A549 (cell line): ENCODE data around the gene ST6GALNAC5. TPM values are rescaled to one million over a fixed set of nuclear protein-coding genes. Genes with fewer than 3 reads are reported as not detected.

Experiments
- ATAC-seq, 2 experiments: fragments of 200-7000 bp in 1 of 2; fragments of >200 bp in 1 of 2; cut with Nextera tagmentation in 1 of 2; cut with Tn5 transposase in 1 of 2; 3 replicates each; pipeline versions ENCODE4 v1.8.0 to v1.9.1; 2018 to 2020; ENCODE audit warnings: mild to moderate bottlenecking in 1 of 2, moderate library complexity in 1 of 2
- CTCF ChIA-PET: fragments of 300-600 bp; sonication (Branson Sonifier 250); formaldehyde crosslinking; extraction: SDS; loops from one replicate; lab custom pipeline; 2021; ENCODE audit warnings: antibody characterized with exemption, inconsistent platforms; lab: Yijun Ruan, JAX
- POLR2A ChIA-PET: fragments of 350-600 bp; formaldehyde crosslinking; extraction: SDS; loops from one replicate; lab custom pipeline; 2021; ENCODE audit warnings: antibody characterized with exemption, inconsistent platforms; lab: Yijun Ruan, JAX
- DNase-seq, 2 experiments: peaks; one replicate each; pipeline versions ENCODE4 v3.0.0 to v3.0.0-alpha.2; 2011 to 2016; ENCODE audit warnings: low read depth in 1 of 2, low spot score in 1 of 2
- FAIRE-seq: peaks from 2 replicates; lab custom pipeline; 2011; peaks lifted over from hg19 to GRCh38; lab: Jason Lieb, UNC
- H3K27ac ChIP-seq, 2 experiments: fragments of >200 bp; sonication (Bioruptor Twin); formaldehyde crosslinking; 3 replicates each; pipeline ENCODE4 v1.5.1; 2016 to 2017
- H3K4me1 ChIP-seq: fragments of >200 bp; sonication (Bioruptor Twin); formaldehyde crosslinking; 3 replicates; pipeline ENCODE4 v1.6.1; 2016
- H3K4me2 ChIP-seq: fragments of >200 bp; sonication (Bioruptor Twin); formaldehyde crosslinking; 3 replicates; pipeline ENCODE4 v1.6.1; 2016
- H3K4me3 ChIP-seq: fragments of >200 bp; sonication (Bioruptor Twin); formaldehyde crosslinking; 3 replicates; pipeline ENCODE4 v1.5.1; 2016
- H3K9me3 ChIP-seq: fragments of >200 bp; sonication (Bioruptor Twin); formaldehyde crosslinking; 3 replicates; pipeline ENCODE4 v1.6.1; 2016
- CBX2 ChIP-seq: fragments of 200-600 bp; sonication (generic); IDR thresholded peaks from 2 replicates; pipeline ENCODE4 v1.6.1; 2016; ENCODE audit warnings: low read depth, mild to moderate bottlenecking, borderline replicate concordance
- CEBPB ChIP-seq, 2 experiments: fragments of >200 bp in 1 of 2; sonication (Bioruptor Twin) in 1 of 2; formaldehyde crosslinking in 1 of 2; IDR thresholded peaks; 2 replicates each; pipeline ENCODE4 v1.6.1; 2012 to 2016
- CHD2 ChIP-seq: fragments of 150-350 bp; IDR thresholded peaks from 2 replicates; pipeline ENCODE4 v1.6.1; 2014; ENCODE audit warnings: low read length; ENCODE audit not compliant: partially characterized antibody
- CTCF ChIP-seq: fragments of >200 bp; sonication (Bioruptor Twin); formaldehyde crosslinking; IDR thresholded peaks from 3 replicates; pipeline ENCODE4 v1.5.1; 2016
- FOSL2 ChIP-seq, 2 experiments: fragments of 450-650 bp in 1 of 2; fragments of >200 bp in 1 of 2; sonication (Bioruptor Twin) in 1 of 2; formaldehyde crosslinking; IDR thresholded peaks; 2 replicates each; pipeline versions ENCODE4 v1.5.0 to v1.6.1; 2016 to 2020; ENCODE audit warnings: mild to moderate bottlenecking in 1 of 2, moderate library complexity in 1 of 2
- HOXA7 ChIP-seq: fragments of 250-450 bp; sonication (Bioruptor Pico); IDR thresholded peaks from 2 replicates; pipeline ENCODE4 v1.5.0; 2020; ENCODE audit warnings: mild to moderate bottlenecking, moderate library complexity
- KDM1A ChIP-seq: fragments of 200-600 bp; sonication (generic); IDR thresholded peaks from 2 replicates; pipeline ENCODE4 v1.6.1; 2016; ENCODE audit warnings: low read depth, mild to moderate bottlenecking
- MAZ ChIP-seq: fragments of 150-350 bp; IDR thresholded peaks from 2 replicates; pipeline ENCODE4 v1.6.1; 2014; ENCODE audit warnings: antibody characterized with exemption, low read depth, low read length, borderline replicate concordance
- NPAS2 ChIP-seq: fragments of 250-450 bp; sonication (Bioruptor Pico); IDR thresholded peaks from 2 replicates; pipeline ENCODE4 v1.8.0; 2022; ENCODE audit warnings: mild to moderate bottlenecking, moderate library complexity, borderline replicate concordance
- RAD21 ChIP-seq, 2 experiments: fragments of >200 bp in 1 of 2; sonication (Bioruptor Twin) in 1 of 2; formaldehyde crosslinking in 1 of 2; IDR thresholded peaks in 1 of 2; conservative IDR thresholded peaks in 1 of 2; 2 replicates in 1 of 2; 3 replicates in 1 of 2; pipeline ENCODE4 v1.6.1; 2012 to 2018; ENCODE audit warnings: inconsistent platforms in 1 of 2
- SMC3 ChIP-seq: fragments of >200 bp; sonication (Bioruptor Twin); formaldehyde crosslinking; IDR thresholded peaks from 3 replicates; pipeline ENCODE4 v1.6.1; 2018; ENCODE audit warnings: inconsistent platforms
- ZC3H11A ChIP-seq: fragments of 450-650 bp; IDR thresholded peaks from 2 replicates; pipeline ENCODE4 v1.6.1; 2014; ENCODE audit warnings: antibody characterized with exemption, mild to moderate bottlenecking
- ZSCAN20 ChIP-seq: fragments of 250-450 bp; sonication (Bioruptor Pico); IDR thresholded peaks from 2 replicates; pipeline ENCODE4 v1.8.0; 2022; ENCODE audit warnings: mild to moderate bottlenecking, moderate library complexity
- WGBS: methylation state at CpG from one replicate; pipeline ENCODE4 v1.1.6; 2017; ENCODE audit errors: missing lambda C conversion rate; 5-methylcytosine and 5-hydroxymethylcytosine counted together
- polyA plus RNA-seq, 4 experiments: library from polyadenylated mRNA; depleted of rRNA in 3 of 4; stranded (reverse); fragments of >200 nt; fragmentation: RNase III in 1 of 4; extraction: RNeasy Plus Mini Kit Qiagen cat#74134 plus additional on column Dnase treatment in 1 of 4; gene quantifications; 2 replicates in 3 of 4; 3 replicates in 1 of 4; pipeline ENCODE4 v1.2.3, GENCODE V29; 2011 to 2017
- TF ChIP-seq, protein P1 (sequence below): fragments of 250-450 bp; sonication (Bioruptor Pico); IDR thresholded peaks from 2 replicates; pipeline ENCODE4 v1.5.0; 2020; ENCODE audit warnings: low read depth, mild to moderate bottlenecking, moderate library complexity
- TF ChIP-seq, protein P2 (sequence below): fragments of 200-600 bp; sonication (generic); IDR thresholded peaks from 2 replicates; pipeline ENCODE4 v1.6.1; 2016; ENCODE audit warnings: antibody characterized with exemption, mild to moderate bottlenecking, moderate library complexity

Gene ST6GALNAC5
- polyA plus RNA-seq, 2 of the 4 experiments (the other 2 are of a cell fraction): not detected

DNA sequence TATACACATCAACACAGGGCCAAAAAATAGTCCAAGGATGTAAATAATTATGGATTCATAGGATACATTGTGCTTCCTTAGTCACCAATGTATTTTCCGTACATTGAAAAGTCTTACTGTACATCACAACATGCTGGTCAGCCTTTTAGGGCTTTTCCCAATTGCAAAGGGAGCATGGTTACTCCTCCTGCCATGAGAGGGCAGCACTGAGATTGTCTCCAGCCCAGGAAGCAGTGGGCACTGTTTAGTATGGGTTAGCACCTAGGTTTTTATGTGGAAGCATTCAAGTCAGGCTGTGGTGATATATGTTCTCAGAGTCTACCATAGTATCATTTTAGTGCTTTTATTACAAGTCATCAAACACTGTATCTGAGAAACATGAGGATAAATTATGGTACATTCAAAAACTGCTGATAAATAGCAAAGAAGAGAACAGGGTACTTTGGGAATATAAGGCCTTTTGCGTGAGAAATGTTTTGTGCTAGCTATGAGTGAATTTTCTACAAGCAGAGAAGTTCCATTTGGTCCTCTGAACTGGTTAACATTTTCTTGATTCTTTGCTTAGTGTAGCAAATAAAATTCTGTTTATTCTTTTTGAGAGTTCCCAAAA is 34.0 kb downstream of the ST6GALNAC5 start:
- DNase-seq: peak; percentile 35 to 43
- peak; percentile 39 for TF ChIP-seq CTCF
- TF ChIP-seq SMC3: peak; percentile 45
- TF ChIP-seq, protein P1, sequence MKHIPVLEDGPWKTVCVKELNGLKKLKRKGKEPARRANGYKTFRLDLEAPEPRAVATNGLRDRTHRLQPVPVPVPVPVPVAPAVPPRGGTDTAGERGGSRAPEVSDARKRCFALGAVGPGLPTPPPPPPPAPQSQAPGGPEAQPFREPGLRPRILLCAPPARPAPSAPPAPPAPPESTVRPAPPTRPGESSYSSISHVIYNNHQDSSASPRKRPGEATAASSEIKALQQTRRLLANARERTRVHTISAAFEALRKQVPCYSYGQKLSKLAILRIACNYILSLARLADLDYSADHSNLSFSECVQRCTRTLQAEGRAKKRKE (CRISPR knock-in tag): no peak
- peak; percentile 43 to 66; a peak in 4 of 5 replicates for TF ChIP-seq RAD21 (conservative IDR thresholded peaks at IDR 0.05 in 1 of 2, IDR thresholded peaks at IDR 0.05 in 1 of 2)
- FAIRE-seq: no peak
- ATAC-seq: peak; percentile 50 to 86; a peak in 4 of 6 replicates
- WGBS: 51% methylated on average over 2 of the region's 2 CpGs
- H3K4me3 ChIP-seq: no peak overlapping the region
- ChIA-PET POLR2A (no interaction called here), CTCF (interaction anchor here (0.6 kb wide), 1 partner anchor 130 kb away, joined by 3 read pairs; no protein-coding TSS in a partner anchor)
- no peaks in the 10 kb centered on the region for H3K4me1 ChIP-seq
- no peaks in the 10 kb centered on the region for H3K9me3 ChIP-seq
- no peak overlapping the region for H3K27ac ChIP-seq
- no peak overlapping the region for H3K4me2 ChIP-seq

DNA sequence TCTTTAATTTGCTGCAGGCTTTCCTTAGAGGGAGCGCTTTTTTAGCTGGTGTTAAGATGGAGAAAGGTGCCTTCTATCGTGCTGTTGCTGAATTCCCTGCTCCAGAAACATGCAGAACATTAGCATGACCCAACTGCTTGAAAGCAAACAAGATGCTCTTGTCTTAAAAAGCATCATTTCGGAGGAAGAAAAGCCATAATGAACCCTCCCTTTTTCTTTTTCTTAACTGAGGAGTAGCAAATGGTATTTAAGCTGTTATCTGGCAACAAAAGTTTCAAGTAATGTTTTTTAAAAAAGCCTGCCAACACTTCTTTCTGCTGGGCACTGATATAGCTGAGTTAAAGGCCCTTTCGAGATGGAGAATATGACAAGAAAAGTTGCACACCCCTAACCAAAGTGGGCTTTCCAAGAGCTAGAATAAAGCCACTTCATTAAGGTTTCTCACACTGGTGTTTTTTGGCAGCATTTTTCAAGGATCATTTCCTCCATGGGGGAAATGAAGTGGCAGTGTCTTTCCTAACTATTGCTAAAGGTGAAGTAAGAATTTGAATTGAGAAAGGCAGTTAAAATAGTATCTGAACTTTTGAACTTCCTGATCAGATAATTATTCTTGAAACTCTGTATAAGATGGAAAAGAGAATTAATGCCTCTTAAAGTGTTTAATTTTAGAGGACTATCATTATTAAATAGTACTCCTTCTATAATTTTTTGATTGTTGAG is 38.8 kb downstream of the ST6GALNAC5 start:
- ATAC-seq: no peak
- ChIA-PET POLR2A (no interaction called here), CTCF (no interaction called here)
- TF ChIP-seq HOXA7 (CRISPR knock-in tag) (no peak), CEBPB (IDR thresholded peaks at IDR 0.05) (no peak), ZC3H11A (no peak), CBX2 (no peak), NPAS2 (CRISPR knock-in tag) (no peak), MAZ (no peak), CHD2 (no peak), ZSCAN20 (CRISPR knock-in tag) (no peak), KDM1A (no peak), FOSL2 (IDR thresholded peaks at IDR 0.05) (no peak), FOSL2 (CRISPR knock-in tag; IDR thresholded peaks at IDR 0.05) (no peak)
- TF ChIP-seq, protein P2, sequence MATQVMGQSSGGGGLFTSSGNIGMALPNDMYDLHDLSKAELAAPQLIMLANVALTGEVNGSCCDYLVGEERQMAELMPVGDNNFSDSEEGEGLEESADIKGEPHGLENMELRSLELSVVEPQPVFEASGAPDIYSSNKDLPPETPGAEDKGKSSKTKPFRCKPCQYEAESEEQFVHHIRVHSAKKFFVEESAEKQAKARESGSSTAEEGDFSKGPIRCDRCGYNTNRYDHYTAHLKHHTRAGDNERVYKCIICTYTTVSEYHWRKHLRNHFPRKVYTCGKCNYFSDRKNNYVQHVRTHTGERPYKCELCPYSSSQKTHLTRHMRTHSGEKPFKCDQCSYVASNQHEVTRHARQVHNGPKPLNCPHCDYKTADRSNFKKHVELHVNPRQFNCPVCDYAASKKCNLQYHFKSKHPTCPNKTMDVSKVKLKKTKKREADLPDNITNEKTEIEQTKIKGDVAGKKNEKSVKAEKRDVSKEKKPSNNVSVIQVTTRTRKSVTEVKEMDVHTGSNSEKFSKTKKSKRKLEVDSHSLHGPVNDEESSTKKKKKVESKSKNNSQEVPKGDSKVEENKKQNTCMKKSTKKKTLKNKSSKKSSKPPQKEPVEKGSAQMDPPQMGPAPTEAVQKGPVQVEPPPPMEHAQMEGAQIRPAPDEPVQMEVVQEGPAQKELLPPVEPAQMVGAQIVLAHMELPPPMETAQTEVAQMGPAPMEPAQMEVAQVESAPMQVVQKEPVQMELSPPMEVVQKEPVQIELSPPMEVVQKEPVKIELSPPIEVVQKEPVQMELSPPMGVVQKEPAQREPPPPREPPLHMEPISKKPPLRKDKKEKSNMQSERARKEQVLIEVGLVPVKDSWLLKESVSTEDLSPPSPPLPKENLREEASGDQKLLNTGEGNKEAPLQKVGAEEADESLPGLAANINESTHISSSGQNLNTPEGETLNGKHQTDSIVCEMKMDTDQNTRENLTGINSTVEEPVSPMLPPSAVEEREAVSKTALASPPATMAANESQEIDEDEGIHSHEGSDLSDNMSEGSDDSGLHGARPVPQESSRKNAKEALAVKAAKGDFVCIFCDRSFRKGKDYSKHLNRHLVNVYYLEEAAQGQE: no peak
- TF ChIP-seq, protein P1 (CRISPR knock-in tag): no peak
- DNase-seq: no peak
- Histone ChIP-seq H3K4me3 (no peak overlapping the region), H3K27ac (no peak overlapping the region), H3K9me3 (no peaks in the 10 kb centered on the region), H3K4me2 (no peak overlapping the region), H3K4me1 (no peaks in the 10 kb centered on the region)
- WGBS: 23% methylated on average over 4 of the region's 4 CpGs
- no peak for FAIRE-seq
